NCI-H510A treated with DMSO at 0.1 percent for 48 hours (cell line): Measurements from ENCODE around the gene LRRFIP1.
"Not testable (repeated sequence)": the region's sequence is repeated elsewhere in the genome, so short reads cannot be mapped to it uniquely, and the experiment has no call there.

Experiments used
- DNase-seq: peaks from one replicate; lab custom pipeline; 2025; lab: John Stamatoyannopoulos, UW

LRRFIP1 gene

GRCh38 chr2:237685408-237685807 lies 58.0 kb downstream of the LRRFIP1 start:
- DNase-seq = peak; percentile 22

- no peak for DNase-seq
Observed at GRCh38 chr2:237686659-237687136, 59.3 kb downstream of the LRRFIP1 start.

GRCh38 chr2:237688081-237688480 lies 60.7 kb downstream of the LRRFIP1 start:
- no peak for DNase-seq

GRCh38 chr2:237688541-237688940 lies 61.2 kb downstream of the LRRFIP1 start:
- not testable (repeated sequence) for DNase-seq

GRCh38 chr2:237689336-237690131 lies 62.1 kb downstream of the LRRFIP1 start:
- DNase-seq = no peak

GRCh38 chr2:237691029-237691907 lies 63.9 kb downstream of the LRRFIP1 start:
- DNase-seq = no peak

- DNase-seq = peak; percentile 87
Observed at GRCh38 chr2:237691908-237692600, 64.7 kb downstream of the LRRFIP1 start.

- DNase-seq = no peak
Observed at GRCh38 chr2:237692601-237693290, 65.4 kb downstream of the LRRFIP1 start.

- peak; percentile 54 for DNase-seq
Observed at GRCh38 chr2:237693291-237693994, 66.1 kb downstream of the LRRFIP1 start.

GRCh38 chr2:237694415-237695194 lies 67.2 kb downstream of the LRRFIP1 start:
- DNase-seq = no peak

- peak; percentile 79 for DNase-seq
Observed at GRCh38 chr2:237695201-237695780, 67.9 kb downstream of the LRRFIP1 start.

GRCh38 chr2:237696461-237696860 lies 69.1 kb downstream of the LRRFIP1 start:
- no peak for DNase-seq

- DNase-seq = no peak
Observed at GRCh38 chr2:237697586-237698357, 70.4 kb downstream of the LRRFIP1 start.

GRCh38 chr2:237698358-237698694 lies 70.9 kb downstream of the LRRFIP1 start:
- no peak for DNase-seq

- DNase-seq = no peak
Observed at GRCh38 chr2:237699870-237700511, 72.6 kb downstream of the LRRFIP1 start.

- DNase-seq = peak; percentile 47
Observed at GRCh38 chr2:237700512-237701032, 73.2 kb downstream of the LRRFIP1 start.

- no peak for DNase-seq
Observed at GRCh38 chr2:237701033-237701858, 73.9 kb downstream of the LRRFIP1 start.
